DMS114 treated with DMSO at 0.1 percent for 48 hours (cell line): ENCODE results near the gene SLC41A3.
A peak's percentile ranks its signal among the peaks of the same experiment; 100 is the strongest.
"Not testable (repeated sequence)": the region's sequence is repeated elsewhere in the genome, so short reads cannot be mapped to it uniquely, and the experiment has no call there.

Experiments used
- DNase-seq: peaks from one replicate; lab custom pipeline; 2025; ENCODE audit not compliant: unreplicated experiment; lab: John Stamatoyannopoulos, UW

SLC41A3 gene

DNA sequence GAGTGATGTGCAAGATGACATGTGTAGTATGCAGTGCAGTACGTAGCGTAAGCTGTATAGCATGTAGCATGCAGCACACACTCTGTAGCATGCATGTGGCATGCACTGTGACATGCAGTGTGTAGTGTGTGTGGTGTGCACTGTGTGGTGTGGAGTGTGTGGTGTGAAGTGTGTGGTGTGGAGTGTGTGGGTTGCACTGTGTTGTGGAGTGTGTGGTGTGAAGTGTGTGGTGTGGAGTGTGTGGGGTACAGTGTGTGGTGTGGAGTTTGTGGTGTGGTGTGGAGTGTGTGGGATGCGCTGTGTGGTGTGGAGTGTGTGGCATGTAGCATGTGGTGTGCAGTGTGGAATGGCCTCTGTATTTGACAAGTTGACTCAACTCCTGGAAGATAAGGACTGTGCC, 75.7 kb downstream of the SLC41A3 start:
- DNase-seq, result no peak

DNA sequence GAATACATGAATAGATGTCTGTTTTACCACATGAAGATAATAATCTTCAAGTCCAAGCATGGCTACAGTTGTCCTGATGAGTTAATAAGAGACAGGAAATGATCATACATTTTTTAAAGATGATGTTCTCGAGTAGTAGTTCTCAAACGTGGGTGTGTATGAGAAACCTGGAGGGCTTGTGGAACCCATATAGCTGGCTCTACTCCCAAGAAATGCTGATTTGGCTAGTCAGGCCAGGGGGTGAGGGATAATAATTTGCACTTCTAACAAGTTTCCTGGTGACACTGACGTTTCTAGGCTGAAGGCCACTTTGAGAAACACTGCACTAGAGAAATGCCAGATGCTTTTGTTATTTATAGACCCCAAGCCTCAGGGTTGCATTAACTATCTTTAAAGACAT, 78.0 kb downstream of the SLC41A3 start:
- no peak for DNase-seq

DNA sequence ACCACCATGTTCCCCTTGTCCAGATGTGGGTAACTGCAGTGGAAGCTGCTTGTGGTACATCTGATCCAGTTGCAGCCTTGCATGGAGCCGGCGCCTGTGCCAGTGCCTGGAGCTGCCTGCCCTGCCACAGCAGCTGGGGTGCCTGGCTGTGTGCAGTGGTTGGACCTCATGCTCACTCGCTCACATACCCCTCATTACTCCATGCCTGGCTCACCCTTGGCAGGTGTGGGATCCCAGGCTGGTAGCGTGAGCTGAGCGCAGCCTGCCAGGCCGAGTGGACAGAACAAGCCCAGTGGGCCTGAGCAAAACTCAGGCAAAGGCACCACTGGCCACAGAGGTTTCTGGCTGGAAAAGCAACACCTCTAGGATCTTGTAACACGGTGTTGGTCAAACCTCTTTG, 79.2 kb downstream of the SLC41A3 start:
- DNase-seq, result no peak

DNA sequence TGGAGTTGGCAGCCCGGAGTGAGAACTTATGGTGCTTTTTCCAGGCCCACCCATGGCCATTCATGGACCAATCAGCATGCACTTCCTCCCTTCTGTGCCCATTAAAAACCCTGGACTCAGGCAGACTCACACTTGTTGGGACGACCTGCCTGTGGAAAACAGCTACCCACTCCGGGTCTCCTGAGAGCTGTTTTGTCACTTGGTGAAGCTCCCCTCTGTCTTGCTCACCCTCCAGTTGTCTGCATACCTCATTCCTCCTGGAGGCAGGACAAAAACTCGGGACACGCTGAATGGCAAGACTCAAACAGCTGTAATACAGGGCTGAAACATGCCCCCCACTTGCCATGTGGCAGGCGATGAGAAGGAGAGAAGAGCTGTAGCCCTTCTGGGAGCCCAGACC, 79.7 kb downstream of the SLC41A3 start:
- DNase-seq, result no peak

DNA sequence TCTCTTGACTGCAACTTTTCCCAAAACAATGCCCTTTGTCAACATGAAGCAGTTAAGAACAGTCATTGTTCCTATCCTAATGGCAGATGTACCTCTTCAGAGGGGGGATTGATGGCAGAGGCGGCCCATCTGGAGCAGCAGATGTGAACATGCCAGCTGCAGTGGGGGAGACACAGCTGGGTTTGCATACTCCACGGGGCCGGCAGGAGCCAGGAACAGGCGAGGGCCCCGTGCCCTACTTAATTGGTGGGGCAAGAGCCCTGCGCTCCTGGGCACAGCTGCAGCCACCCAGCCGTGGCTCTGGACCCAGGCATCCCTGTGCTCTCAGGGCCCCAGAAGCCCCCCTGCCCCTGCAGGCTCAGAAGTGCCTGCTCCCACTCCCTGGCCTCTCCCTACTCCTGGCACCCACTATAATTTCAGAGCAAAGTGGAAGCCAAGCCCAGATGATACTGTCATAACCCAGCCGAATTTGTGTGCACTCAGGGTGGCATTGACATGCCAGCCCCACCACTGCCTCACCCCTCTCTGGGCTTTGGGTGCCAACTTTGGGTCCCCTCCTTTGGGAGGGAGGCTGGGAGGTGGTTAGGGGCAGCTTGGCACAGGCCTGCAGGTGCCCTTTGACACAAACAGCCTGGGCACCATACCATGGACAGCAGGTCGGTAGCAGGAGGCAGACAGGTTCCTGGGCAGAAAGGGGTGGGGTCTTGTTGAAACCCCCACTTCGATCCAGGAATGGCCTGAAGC, 80.3 kb downstream of the SLC41A3 start:
- no peak for DNase-seq

DNA sequence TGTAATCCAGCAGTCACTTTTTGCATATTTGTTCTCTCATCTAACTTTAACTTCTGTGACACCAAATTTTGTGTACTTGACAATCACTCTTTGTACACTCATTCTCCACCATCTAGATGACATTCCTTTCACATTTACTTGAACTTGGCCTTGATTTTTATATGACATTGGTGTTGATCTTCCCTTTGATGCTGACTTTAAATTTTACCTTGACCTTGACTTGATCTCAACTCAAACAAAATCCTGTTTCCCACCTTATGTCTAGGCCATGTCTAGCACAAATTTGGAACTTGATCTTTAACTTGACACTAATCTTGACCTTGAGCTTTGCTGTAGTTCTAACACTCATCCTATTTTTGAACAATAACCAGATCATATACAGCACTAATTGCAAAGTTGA, 81.7 kb downstream of the SLC41A3 start:
- no peak for DNase-seq

DNA sequence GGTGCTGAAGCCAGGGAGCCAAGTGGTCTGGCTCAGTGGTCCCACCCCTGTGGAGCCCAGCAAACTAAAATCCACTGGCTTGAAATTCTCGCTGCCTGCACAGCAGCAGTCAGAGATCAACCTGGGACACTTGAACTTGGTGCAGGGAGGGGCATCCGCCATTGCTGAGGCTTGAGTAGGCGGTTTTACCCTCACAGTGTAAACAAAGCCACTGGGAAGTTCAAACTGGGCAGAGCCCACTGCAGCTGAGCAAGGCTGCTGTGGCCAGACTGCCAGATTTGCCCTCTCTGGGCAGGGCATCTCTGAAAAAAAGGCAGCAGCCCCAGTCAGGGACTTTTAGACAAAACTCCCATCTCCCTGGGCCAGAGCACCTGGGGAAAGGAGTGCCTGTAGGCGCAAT, 87.2 kb downstream of the SLC41A3 start:
- not testable (repeated sequence) for DNase-seq

DNA sequence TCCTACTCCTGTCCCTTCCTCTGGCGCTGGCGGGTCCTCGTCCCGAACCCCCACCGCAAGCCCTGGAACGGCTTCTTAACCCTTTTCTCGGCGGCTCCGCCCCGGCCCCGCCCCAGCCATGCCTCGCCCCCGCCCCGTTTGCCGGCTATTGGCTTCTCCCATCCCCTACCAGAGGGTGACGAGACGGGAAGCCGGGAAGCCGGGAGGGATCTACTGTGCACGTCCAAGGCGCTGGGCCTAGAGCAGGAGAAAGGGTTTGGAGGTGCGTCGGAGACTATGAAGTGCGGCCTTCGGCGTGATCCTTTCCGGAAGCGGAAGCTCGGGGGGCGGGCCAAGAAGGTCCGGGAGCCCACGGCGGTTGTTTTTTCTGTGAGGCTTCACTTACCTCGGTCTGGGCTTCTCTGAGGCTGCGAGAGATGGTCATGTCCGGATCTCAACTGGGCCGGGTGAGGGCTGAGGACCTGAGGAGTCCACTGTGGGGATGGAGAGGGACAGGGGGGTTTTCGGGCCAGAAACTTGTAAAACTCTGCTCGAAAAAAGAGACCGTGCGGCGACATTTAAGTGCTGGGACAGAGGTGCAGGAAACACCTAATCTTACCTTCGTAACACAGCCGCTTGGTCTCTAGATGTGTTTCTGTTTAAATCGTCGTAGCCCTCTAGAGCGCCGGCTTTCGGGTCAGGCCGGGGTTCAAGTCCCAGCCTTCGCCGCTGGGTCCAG, 93.5 kb downstream of the SLC41A3 start:
- peak; percentile 78 for DNase-seq

DNA sequence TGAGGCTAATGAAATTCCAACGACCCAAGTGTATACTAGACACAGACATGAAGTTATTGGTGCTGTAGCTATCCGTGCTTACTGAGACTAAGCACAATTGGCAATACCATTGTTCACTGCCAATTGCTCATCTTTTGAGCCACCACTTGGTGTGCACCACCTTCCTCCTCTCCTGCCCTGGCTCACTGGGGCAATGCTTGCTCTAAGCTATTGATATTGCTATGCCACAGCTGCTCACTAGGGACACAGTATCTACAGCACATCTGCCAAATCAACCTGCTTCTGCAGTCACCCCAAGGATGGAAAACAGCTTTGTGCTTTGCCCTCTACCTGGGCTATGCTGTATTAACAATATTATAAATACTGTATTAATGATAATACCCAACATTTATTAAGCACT, 99.0 kb downstream of the SLC41A3 start:
- not testable (repeated sequence) for DNase-seq

DNA sequence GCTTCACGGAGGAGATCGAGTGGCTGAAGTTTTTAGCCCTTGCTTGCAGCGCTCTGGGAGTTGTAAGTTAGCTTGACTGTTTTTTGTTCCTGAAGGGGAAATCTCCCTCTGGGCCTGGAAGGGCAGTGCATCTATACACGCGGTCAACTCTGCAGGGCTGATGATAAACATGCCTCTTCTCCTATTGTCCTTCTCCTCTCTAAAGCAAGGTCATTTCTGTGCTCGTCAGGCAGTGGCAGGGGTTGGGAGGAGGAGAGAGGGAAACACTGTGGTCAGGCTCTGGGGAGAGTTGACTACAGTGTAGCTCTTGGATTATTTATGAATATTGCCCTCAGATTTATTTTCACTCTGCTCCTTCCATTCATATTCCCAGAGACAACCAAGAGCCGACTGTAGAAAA, 106.8 kb downstream of the SLC41A3 start:
- not testable (repeated sequence) for DNase-seq

DNA sequence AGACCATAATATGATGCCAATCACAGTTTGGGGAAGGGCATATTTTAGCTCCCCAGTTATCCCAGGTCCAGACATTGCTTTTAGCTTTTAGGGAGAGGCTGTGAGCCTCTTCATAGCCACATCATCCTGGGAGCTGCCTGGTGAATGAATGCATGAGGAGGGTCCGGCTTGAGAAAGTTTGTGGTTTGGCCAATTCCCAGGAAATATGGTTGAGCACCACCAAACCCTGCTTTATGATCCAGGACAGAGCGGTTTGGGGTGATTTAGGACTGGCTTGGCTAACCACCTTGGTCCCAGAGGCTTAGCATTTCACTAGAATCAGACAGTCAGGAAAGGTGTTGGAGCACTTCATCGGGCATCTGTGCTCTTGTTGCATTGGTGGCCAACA, 107.9 kb downstream of the SLC41A3 start:
- not testable (repeated sequence) for DNase-seq

DNA sequence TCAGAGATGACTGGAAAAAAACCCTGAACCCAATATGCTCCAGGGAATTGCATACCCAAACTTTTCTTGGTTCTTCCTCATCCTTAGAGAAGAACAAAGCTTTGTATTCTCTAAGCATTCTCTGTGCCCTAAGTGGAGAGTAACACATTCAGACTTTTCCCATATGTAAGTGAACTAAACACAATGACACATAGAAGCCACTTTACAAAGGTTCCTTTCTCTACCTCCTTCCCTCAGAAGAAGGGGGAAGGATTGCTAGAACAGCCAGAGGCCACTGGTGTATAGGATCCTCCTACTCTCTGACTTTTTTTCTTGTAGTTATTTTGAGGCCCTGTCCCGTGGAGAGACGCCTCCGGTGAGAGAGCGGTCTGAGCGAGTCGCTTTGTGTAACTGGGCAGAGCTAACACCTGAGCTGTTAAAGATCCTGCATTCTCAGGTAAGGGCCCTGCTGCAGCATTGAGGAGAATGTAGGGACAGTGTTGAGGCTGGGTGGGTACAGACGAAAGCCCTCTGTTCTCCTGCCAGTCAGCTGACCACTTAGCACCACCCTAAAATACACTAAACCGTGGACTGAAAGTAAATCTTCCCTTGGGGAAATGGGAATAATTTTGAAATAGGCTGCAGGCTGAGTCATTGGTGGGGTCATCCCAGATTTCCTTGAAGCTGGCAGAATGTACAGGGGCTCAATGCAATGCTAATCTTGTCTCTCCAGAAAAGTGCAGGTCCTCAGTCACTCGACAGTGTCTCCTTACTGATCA, 108.5 kb downstream of the SLC41A3 start:
- not testable (repeated sequence) for DNase-seq

DNA sequence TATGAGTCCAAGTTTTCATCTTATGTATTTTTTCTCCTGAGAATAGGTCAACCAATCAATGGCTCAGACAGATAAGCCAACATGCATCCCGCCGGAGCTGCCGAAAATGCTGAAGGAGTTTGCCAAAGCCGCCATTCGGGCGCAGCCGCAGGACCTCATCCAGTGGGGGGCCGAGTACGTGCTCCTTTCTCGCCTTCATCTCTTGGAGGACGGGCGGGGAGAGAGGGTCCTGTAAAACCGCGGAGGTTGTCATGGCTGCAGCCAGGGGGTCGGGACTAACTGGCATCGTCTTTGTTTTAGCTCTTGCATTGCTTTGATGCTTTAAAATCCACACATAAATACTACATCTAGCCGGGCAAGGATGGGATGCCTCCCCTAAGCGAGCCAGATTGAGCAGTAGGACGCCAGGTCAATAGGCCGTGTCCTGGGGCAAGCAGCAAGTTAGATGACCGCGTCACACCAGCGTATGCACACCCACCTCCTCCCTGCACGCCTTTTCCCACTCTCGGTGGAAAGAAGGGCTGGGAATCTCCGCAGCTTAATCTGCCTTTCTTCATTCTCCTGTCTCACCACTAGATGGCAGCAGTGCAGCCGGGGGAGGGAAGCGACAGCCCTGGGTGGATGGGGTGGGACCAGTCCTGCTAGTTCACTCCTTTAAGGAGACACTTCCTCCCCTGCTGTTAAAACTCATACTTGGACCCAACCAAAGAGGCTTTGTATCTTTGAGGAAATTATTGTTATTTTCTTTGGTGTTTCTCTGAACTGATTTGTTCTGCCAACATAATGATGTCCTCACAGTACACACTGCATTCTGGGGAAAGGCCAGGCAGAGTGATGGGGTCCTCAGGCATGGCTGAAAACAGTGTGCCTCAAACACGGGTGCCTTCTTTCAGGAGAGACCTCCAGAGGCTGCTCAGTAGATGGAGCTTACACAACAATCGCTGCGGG, 111.7 kb downstream of the SLC41A3 start:
- peak; percentile 32 for DNase-seq

DNA sequence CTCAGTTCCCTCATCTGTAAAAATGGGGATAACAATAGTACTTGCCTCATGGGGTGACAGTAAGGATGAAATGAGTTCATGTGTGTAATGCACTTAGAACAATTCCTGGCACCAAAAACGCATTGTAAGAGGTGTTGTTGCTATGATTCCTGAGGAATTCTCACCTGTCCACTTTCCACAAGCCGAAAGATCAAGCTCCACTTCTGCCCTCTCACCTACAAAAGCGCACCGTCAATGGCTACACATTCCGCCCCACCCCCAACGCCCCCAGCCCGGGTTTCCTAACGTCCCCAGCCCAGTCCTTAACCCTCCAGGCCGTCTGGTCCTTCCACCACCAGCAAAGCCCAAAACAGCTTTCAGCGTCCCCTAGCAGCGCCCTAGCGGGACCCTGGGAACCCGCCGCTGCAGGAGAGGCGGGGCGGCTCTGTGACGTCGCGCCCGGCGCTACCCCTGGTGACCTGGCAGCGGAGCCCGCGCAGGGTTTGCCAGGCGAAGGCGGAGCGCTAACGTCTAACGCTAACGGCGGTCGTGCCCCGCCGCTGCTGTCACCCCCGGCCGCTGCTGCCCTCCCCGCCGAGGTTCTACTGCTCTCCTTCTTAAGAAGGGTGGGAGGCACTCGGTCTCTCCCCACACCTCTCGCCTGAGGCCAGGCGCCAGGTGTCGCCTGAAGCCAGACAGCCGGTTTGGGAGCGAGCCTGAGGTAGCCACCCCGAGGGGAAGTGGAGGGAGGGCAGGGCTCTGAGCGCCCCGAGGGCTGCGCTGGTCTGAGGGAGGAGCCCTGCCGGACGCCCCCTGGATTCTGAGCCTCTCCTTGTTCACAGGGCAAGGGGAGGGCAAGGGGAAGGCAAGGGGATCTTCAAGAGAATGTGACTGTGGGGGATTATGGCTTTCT, 115.0 kb downstream of the SLC41A3 start, which contains the start of gene ROPN1B:
Gene ROPN1B (plus strand): TSS at position 478 of the 892 bp plus-strand sequence. CDS start 2,877 bp downstream, outside the sequence.
- not testable (repeated sequence) for DNase-seq

DNA sequence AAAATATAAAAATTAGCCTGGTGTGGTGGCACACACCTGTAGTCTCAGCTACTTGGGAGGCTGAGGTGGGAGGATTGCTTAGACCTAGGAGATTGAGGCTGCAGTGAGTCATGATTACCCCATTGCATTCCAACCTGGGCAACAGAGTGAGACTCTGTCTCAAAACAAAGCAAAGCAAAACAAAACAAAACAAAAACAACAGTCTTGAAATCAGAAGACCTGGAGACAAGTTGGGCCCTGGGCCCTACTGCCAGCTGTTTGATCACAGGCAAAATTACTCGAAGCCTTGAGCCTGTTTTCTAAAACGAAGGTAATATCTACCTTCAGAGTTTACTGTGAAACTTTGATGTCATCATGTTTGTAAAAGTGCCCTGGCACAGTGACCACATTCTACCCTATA, 115.8 kb downstream of the SLC41A3 start:
- DNase-seq, result not testable (repeated sequence)

DNA sequence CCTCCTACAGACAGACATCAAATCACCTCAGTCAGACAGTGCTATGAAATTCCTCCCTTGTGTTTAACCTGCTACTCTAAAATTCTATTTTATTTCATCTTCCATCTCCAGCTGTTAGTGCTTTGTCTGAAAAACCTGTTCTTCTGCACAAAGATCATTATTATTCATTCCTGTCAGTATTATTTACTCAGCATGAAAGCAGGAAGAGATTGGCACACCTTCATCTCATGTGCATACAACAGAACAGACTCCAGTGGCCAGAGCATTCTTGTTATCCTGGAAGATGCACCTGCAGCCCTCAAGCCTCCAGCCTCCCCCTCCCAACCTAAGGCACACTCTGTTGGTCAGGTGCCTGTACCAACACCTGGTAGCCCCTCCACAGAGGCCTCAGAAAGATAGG, 116.8 kb downstream of the SLC41A3 start:
- no peak for DNase-seq

DNA sequence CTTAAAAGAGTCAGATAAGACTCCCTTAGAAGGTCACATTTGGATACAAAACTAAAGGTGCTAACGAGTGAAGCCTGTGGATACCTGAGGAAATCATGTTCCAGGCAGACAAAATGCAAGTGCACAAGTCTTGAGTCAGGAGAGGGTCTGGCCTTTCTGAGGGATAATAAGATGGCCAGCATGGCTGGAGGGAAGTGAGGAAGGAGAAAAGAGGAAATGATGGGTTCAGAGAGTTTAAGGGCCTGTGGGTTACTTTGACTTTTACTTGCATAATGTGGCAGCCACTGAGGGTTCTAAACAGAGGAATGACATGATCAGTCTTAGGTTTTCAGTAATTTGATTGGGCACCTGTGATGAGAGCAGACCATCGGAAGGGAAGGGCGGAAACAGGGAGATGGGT, 118.4 kb downstream of the SLC41A3 start:
- DNase-seq, result no peak

DNA sequence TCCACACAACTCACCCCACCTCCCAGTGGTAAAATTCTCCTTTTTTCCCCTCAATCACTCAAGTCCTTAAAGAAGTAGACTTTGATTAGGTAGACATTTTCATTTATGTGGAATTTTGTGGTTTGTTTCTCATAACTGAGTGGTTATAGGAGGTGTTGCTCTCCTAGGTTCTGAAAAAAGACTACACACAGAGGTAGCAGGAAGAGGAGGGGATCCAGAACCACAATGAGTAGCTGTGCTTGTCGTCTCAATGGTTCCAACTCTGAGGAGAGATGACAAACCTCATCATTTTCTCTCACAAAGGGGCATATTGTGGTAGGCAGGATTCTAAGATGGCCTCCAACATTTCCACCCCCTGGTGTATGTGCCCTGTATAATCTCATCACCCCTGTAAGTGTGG, 120.1 kb downstream of the SLC41A3 start:
- not testable (repeated sequence) for DNase-seq

DNA sequence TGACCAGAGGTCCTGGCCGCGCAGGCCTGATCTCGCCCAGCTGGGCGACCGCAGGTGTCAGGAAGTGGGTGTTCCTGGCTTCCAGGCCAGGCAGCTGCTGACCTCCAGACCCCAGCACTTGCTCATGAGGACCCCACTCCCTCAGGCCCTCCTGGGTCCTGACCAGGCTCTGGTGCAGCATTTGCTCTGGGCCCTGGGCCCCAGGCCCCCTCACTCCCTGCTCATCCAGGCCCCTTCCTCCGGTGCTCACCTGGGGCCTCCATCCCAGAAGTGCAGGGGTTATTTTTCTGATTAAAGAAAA, 122.7 kb downstream of the SLC41A3 start:
- no peak for DNase-seq
